ENCODE results near the gene UNC80.
"Not testable (repeated sequence)": the region's sequence is repeated elsewhere in the genome, so short reads cannot be mapped to it uniquely, and the experiment has no call there.

Gene UNC80

DNA sequence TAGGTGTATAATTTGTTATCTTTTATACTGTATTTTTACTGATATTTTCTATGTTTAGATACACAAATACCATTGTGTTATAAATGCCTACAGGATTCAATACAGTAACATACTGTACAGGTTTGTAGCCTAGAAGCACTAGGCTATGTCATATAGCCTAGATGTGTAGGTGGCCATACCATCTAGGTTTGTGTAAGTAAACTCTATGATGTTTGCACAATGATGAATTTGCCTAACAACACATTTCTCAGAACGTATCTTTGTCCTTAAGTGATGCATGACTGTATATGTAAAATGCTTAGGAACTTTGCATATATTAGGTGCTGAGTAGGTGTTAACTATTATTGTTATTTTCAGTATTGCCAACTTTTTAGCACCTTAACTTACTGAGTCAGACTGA is 17.3 kb downstream of the UNC80 start:
- TF ChIP-seq MYC (IDR thresholded peaks at IDR 0.05; ENCODE audit: low read depth, low read length) (no peak), POLR2A (IDR thresholded peaks at IDR 0.05; ENCODE audit: extremely low read depth, insufficient read length) (no peak)
- TF ChIP-seq, protein P1, sequence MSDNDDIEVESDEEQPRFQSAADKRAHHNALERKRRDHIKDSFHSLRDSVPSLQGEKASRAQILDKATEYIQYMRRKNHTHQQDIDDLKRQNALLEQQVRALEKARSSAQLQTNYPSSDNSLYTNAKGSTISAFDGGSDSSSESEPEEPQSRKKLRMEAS (IDR thresholded peaks at IDR 0.05; ENCODE audit: low read depth, low read length), result no peak
- TF ChIP-seq, protein P2, sequence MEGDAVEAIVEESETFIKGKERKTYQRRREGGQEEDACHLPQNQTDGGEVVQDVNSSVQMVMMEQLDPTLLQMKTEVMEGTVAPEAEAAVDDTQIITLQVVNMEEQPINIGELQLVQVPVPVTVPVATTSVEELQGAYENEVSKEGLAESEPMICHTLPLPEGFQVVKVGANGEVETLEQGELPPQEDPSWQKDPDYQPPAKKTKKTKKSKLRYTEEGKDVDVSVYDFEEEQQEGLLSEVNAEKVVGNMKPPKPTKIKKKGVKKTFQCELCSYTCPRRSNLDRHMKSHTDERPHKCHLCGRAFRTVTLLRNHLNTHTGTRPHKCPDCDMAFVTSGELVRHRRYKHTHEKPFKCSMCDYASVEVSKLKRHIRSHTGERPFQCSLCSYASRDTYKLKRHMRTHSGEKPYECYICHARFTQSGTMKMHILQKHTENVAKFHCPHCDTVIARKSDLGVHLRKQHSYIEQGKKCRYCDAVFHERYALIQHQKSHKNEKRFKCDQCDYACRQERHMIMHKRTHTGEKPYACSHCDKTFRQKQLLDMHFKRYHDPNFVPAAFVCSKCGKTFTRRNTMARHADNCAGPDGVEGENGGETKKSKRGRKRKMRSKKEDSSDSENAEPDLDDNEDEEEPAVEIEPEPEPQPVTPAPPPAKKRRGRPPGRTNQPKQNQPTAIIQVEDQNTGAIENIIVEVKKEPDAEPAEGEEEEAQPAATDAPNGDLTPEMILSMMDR (IDR thresholded peaks at IDR 0.05; ENCODE audit: low read depth, low read length), result no peak
- no peak overlapping the region for H3K4me3 ChIP-seq (ENCODE audit: low read depth, low read length)
- DNase-seq (ENCODE audit: low read depth), result no peak

DNA sequence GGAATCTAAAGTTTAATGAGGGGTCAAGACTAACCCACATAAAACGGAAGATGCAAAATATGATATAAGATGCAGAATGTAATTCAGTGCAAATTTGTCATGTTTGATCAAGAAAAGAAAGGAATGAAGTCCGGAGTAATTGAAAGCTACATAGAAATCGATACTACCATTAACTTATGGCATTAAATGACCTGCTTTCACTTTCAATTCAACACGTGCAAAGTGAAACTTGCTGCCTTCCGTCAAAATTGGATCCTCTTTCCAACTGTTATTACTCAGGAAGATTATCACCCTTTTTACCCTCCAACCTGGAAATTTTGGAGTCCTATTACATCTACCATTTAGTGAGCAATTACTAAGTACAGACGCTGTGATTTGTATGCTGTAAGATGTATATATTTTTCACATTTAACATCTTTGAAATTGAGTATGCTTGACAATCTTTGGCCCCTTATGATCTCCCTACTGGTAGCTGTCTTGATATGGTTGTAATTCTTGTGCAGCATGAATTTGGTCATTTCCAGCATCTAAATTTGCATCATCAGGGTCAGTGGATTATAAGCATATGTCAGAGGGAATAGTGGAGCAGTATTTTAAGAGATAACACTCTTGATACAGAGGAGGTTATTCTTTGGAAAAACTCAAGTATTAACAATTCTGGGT is 18.6 kb downstream of the UNC80 start:
- DNase-seq (ENCODE audit: low read depth), result peak; percentile 27
- peak overlapping the region; percentile 52 for H3K4me3 ChIP-seq (ENCODE audit: low read depth, low read length)
- TF ChIP-seq MYC (IDR thresholded peaks at IDR 0.05; ENCODE audit: low read depth, low read length), result no peak
- TF ChIP-seq, protein P1 (IDR thresholded peaks at IDR 0.05; ENCODE audit: low read depth, low read length), result no peak
- TF ChIP-seq POLR2A (IDR thresholded peaks at IDR 0.05; ENCODE audit: extremely low read depth, insufficient read length), result no peak
- TF ChIP-seq, protein P2 (IDR thresholded peaks at IDR 0.05; ENCODE audit: low read depth, low read length), result no peak

DNA sequence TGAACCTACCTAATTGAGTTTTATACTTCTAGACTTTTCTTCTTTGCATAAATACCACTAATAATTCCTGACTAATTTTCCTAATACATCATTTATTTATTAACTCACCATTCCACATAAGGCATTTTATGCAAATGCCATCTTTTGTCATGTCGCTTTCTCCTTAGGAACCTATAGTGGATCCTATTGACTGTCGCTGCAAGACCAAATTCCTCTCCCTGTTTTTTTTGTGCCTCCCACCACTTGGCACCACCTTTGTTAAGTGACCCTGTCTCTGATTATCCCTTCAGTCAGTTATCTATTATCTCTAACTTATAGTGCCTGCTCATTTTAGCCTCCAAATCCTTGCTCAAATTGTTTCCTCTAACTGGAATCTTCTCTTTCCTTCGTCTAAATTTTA is 19.5 kb downstream of the UNC80 start:
- DNase-seq (ENCODE audit: low read depth), result no peak
- no peak overlapping the region for H3K4me3 ChIP-seq (ENCODE audit: low read depth, low read length)
- TF ChIP-seq MYC (IDR thresholded peaks at IDR 0.05; ENCODE audit: low read depth, low read length) (no peak), POLR2A (IDR thresholded peaks at IDR 0.05; ENCODE audit: extremely low read depth, insufficient read length) (no peak)
- TF ChIP-seq, protein P1 (IDR thresholded peaks at IDR 0.05; ENCODE audit: low read depth, low read length), result no peak
- TF ChIP-seq, protein P2 (IDR thresholded peaks at IDR 0.05; ENCODE audit: low read depth, low read length), result no peak

DNA sequence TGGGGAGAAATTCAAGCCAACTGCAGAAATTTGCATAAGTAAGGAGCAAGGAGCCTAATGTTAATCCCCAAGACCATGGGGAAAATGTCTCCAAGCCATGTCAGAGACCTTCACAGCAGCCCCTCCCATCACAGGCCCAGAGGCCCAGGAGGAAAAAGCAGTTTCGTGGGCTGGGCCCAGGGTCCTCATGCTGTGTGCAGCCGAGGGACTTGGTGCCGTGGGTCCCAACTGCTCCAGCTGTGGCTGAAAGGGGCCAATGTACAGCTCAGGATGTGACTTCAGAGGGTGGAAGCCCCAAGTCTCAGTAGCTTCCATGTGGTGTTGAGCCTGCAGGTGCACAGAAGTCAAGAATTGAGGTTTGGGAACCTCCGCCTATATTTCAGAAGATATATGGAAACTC is 23.8 kb downstream of the UNC80 start:
- not testable (repeated sequence) for DNase-seq (ENCODE audit: low read depth); H3K4me3 ChIP-seq (ENCODE audit: low read depth, low read length)

DNA sequence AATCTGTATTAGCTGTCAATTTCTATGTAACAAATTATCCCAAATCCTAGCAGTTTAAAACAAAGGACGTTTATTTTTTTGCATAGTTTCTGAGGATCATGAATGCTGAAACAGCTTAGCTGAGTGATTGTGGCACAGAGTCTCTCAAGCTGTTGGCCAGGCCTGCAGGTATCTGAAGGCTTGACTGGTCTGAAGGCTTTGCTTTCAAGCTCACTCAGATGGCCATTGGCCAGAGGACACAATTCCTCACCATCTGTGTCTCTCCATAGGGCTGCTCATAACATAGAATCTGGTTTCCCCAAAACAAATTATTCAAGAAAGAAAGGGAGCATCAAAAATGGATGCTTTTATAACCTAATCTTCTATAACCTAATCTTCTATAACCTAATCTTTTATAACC is 33.7 kb downstream of the UNC80 start:
- TF ChIP-seq, protein P2 (IDR thresholded peaks at IDR 0.05; ENCODE audit: low read depth, low read length), result no peak
- TF ChIP-seq POLR2A (IDR thresholded peaks at IDR 0.05; ENCODE audit: extremely low read depth, insufficient read length) (no peak), MYC (IDR thresholded peaks at IDR 0.05; ENCODE audit: low read depth, low read length) (no peak)
- TF ChIP-seq, protein P1 (IDR thresholded peaks at IDR 0.05; ENCODE audit: low read depth, low read length), result no peak
- no peak overlapping the region for H3K4me3 ChIP-seq (ENCODE audit: low read depth, low read length)
- DNase-seq (ENCODE audit: low read depth), result no peak

DNA sequence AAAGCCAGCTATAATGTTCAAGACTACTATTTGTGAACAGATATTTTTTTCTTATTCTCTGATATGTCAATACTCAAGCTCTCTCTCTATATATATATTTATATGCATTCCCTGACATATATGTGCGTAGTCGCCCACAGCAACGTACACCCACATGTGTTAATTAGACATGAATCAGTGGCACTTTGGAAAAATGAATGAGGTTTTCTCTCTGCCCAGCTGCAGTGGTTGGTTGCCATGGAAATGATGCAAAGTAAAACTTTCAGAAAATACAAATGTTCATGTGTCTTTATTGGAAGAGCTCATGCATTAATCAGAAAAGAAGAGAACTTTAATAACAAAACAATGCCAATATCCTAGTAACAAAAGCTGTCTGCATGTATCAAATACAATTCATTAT is 34.7 kb downstream of the UNC80 start:
- no peak for DNase-seq (ENCODE audit: low read depth)
- no peak overlapping the region for H3K4me3 ChIP-seq (ENCODE audit: low read depth, low read length)
- TF ChIP-seq, protein P2 (IDR thresholded peaks at IDR 0.05; ENCODE audit: low read depth, low read length), result no peak
